H1 (cell line): Measurements from ENCODE around the gene HYAL4.

Experiments
- BCL11A ChIP-seq, 2 experiments: IDR thresholded peaks; one replicate each; pipeline ENCODE4 v1.6.1; 2011; ENCODE audit warnings: low read depth in 2 of 2, low read length in 2 of 2, mild to moderate bottlenecking in 2 of 2
- BRCA1 ChIP-seq: IDR thresholded peaks from 2 replicates; pipeline ENCODE4 v1.6.1; 2012; ENCODE audit warnings: low read depth, low read length, improper control_type of control experiment
- EGR1 ChIP-seq: IDR thresholded peaks from 2 replicates; pipeline ENCODE4 v1.6.1; 2011; ENCODE audit warnings: low read depth, low read length, borderline replicate concordance
- MAFK ChIP-seq: IDR thresholded peaks from 2 replicates; pipeline ENCODE4 v1.6.1; 2012; ENCODE audit warnings: low read depth, mild to moderate bottlenecking, improper control_type of control experiment, low read length
- POLR2A ChIP-seq, 2 experiments: IDR thresholded peaks; 1 replicate in 1 of 2; 2 replicates in 1 of 2; pipeline ENCODE4 v1.6.1; 2011; ENCODE audit warnings: low read depth in 2 of 2, low read length in 2 of 2, mild to moderate bottlenecking in 2 of 2; ENCODE audit errors: control extremely low read depth in 1 of 2
- POLR2AphosphoS5 ChIP-seq: IDR thresholded peaks from 2 replicates; pipeline ENCODE4 v1.6.1; 2011; ENCODE audit warnings: low read depth, low read length
- RBBP5 ChIP-seq: IDR thresholded peaks from 2 replicates; pipeline ENCODE4 v1.7.1; 2012; ENCODE audit warnings: low read depth, mild to moderate bottlenecking, inconsistent platforms, low read length, moderate library complexity, borderline replicate concordance
- TCF12 ChIP-seq: IDR thresholded peaks from 2 replicates; pipeline ENCODE4 v1.6.1; 2011; ENCODE audit warnings: low read depth, mild to moderate bottlenecking, low read length
- ZNF274 ChIP-seq: IDR thresholded peaks from 2 replicates; pipeline ENCODE4 v1.7.0; 2012; ENCODE audit warnings: low read length, borderline replicate concordance; ENCODE audit errors: extremely low read depth
- TF ChIP-seq, protein P1 (sequence below): IDR thresholded peaks from 2 replicates; pipeline ENCODE4 v1.6.1; 2012; ENCODE audit warnings: inconsistent platforms
- TF ChIP-seq, protein P2 (sequence below): IDR thresholded peaks from 2 replicates; pipeline ENCODE4 v1.6.1; 2012; ENCODE audit warnings: inconsistent platforms
- TF ChIP-seq, protein P3 (sequence below), 3 experiments: IDR thresholded peaks; 1 replicate in 2 of 3; 2 replicates in 1 of 3; pipeline versions ENCODE4 v1.5.1 to v1.6.1; 2011; ENCODE audit warnings: low read length in 3 of 3, mild to moderate bottlenecking in 3 of 3, inconsistent platforms in 2 of 3, low read depth in 1 of 3, moderate library complexity in 1 of 3; ENCODE audit not compliant: insufficient read depth in 1 of 3; ENCODE audit errors: control extremely low read depth in 1 of 3

DNA sequence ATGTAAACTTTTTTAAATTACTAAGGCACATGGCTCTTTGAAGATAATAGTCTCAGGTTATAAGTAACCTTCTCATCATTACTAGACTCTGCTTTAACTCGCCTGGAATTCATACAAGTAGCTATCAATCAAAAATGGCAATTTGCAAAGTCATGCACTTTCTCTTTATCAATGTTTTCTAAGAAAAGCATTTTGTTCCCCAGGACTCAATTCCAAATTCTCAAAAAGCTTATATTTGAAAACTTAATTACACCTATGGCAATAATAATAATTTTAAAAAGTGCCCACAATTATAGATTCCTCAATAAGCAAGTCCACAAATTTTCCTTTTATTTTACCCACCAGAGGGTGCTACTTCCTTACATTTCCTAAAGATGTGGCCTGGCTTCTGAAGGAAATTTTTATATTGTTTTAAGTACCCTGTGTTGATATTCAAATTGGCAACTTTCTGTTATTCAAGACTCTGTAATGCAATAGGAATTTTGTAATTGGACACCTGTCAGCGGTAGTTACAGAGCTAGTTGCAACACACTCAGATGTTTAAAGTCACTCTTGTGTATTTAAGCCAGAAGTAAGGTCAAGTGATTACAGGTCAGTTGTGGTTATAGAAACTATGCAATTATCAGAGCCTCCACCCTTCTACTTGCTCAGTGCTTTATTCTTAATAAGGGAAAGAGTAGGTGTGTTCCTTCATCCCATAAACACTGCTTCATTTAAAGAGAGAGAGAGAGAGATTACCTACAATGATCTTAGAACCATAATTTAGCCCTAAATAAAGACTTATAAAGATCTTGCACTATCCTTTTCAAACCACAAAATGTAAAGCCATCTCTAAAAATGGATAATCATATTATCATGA lies 47.1 kb upstream of the HYAL4 start:
- TF ChIP-seq BRCA1 (no peak), ZNF274 (no peak), MAFK (peak; percentile 19; the same call in 1 of the 2 replicates), TCF12 (no peak), POLR2AphosphoS5 (no peak), RBBP5 (no peak), EGR1 (no peak), POLR2A (IDR thresholded peaks at IDR 0.05; ENCODE audit: control extremely low read depth in 1 of 2, low read depth in 2 of 2, low read length in 2 of 2) (no peak), BCL11A (IDR thresholded peaks at IDR 0.05; ENCODE audit: low read depth in 2 of 2, low read length in 2 of 2) (no peak)
- TF ChIP-seq, protein P1, sequence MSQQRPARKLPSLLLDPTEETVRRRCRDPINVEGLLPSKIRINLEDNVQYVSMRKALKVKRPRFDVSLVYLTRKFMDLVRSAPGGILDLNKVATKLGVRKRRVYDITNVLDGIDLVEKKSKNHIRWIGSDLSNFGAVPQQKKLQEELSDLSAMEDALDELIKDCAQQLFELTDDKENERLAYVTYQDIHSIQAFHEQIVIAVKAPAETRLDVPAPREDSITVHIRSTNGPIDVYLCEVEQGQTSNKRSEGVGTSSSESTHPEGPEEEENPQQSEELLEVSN: no peak
- TF ChIP-seq, protein P2, sequence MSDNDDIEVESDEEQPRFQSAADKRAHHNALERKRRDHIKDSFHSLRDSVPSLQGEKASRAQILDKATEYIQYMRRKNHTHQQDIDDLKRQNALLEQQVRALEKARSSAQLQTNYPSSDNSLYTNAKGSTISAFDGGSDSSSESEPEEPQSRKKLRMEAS: no peak
- TF ChIP-seq, protein P3, sequence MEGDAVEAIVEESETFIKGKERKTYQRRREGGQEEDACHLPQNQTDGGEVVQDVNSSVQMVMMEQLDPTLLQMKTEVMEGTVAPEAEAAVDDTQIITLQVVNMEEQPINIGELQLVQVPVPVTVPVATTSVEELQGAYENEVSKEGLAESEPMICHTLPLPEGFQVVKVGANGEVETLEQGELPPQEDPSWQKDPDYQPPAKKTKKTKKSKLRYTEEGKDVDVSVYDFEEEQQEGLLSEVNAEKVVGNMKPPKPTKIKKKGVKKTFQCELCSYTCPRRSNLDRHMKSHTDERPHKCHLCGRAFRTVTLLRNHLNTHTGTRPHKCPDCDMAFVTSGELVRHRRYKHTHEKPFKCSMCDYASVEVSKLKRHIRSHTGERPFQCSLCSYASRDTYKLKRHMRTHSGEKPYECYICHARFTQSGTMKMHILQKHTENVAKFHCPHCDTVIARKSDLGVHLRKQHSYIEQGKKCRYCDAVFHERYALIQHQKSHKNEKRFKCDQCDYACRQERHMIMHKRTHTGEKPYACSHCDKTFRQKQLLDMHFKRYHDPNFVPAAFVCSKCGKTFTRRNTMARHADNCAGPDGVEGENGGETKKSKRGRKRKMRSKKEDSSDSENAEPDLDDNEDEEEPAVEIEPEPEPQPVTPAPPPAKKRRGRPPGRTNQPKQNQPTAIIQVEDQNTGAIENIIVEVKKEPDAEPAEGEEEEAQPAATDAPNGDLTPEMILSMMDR (IDR thresholded peaks at IDR 0.05; ENCODE audit: control extremely low read depth in 1 of 3, insufficient read depth in 1 of 3, low read depth in 1 of 3, low read length in 3 of 3): peak in 2 of 3 experiments; percentile 28 to 46; a peak in 2 of 4 replicates
